ENCODE data around the gene TXNIP.

Gene TXNIP

DNA sequence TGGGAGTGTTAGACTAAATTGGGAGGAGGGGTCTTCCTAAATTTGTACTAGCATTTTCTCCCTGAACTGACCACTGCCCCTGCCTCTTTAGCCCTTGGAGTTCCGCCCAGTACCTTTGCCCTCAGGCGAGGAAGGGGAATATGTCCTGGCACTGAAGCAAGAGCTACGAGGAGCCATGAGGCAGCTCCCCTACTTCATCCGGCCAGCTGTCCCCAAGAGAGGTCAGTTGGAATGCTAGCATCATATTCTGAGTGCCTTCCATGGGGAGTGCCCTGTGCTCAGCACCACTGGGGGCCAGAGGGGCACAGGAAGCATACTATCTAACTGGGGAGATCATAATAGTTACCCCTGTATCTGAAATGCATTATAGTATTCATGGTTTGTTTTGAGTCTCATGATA is 21.2 kb downstream of the TXNIP start:
- no peak overlapping the region for H3K27ac ChIP-seq (ENCODE audit: low read depth, low read length)
- no peak overlapping the region for H3K4me3 ChIP-seq (ENCODE audit: low read depth, low read length)
- no peaks in the 10 kb centered on the region for H3K36me3 ChIP-seq (ENCODE audit: insufficient read depth, low read length)
- H3K27me3 ChIP-seq (ENCODE audit: insufficient read depth, low read length), result no peaks in the 10 kb centered on the region
- no peaks in the 10 kb centered on the region for H3K79me2 ChIP-seq (ENCODE audit: control insufficient read depth, insufficient read depth, low read length, unreplicated experiment)
- H2AFZ ChIP-seq (ENCODE audit: low read length, unreplicated experiment), result no peak overlapping the region
- H3K4me1 ChIP-seq (ENCODE audit: control insufficient read depth, insufficient read depth, low read length, unreplicated experiment), result peaks cover 28% of the 10 kb centered on the region

DNA sequence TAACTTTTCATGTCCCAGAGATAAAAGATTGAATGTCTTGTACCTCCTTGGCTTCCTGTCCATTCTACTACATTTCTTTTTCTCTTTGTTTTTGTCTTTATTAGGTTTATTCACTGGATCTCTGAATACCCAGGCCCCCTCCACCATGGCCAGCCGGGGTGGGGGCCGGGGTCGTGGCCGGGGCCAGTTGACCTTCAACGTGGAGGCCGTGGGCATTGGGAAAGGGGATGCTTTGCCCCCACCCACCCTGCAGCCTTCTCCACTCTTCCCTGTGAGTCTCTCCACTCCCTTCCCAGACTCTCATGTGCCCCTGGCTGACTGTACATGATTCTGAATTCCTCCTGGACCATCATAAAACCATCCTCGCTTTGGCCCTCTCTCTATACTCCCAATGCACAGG is 21.7 kb downstream of the TXNIP start:
- peaks cover 23% of the 10 kb centered on the region for H3K4me1 ChIP-seq (ENCODE audit: control insufficient read depth, insufficient read depth, low read length, unreplicated experiment)
- H3K36me3 ChIP-seq (ENCODE audit: insufficient read depth, low read length), result no peaks in the 10 kb centered on the region

DNA sequence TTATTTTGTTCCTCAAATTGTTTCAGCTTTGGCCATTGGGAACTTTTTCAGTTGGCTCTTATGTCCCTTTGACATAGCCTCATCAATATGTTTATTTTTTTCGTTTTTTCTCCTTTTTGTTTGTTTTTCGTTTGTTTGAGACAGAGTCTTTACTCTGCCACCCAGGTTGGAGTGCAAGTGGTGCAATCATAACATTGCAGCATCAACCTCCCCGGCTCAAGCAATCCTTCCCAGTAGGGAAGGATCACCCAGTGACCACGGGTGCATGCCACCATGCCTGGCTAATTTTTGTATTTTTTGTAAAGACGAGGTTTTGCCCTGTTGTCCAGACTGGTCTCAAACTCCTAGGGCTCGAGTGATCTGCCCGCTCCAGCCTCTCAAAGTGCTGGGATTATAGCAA is 23.8 kb downstream of the TXNIP start:
- no peaks in the 10 kb centered on the region for H3K27me3 ChIP-seq (ENCODE audit: insufficient read depth, low read length)
- no peak overlapping the region for H2AFZ ChIP-seq (ENCODE audit: low read length, unreplicated experiment)
- no peaks in the 10 kb centered on the region for H3K79me2 ChIP-seq (ENCODE audit: control insufficient read depth, insufficient read depth, low read length, unreplicated experiment)
- peaks cover 4% of the 10 kb centered on the region for H3K4me1 ChIP-seq (ENCODE audit: control insufficient read depth, insufficient read depth, low read length, unreplicated experiment)
- H3K36me3 ChIP-seq (ENCODE audit: insufficient read depth, low read length), result peaks cover 4% of the 10 kb centered on the region; the same call in 1 of the 2 replicates
- H3K4me3 ChIP-seq (ENCODE audit: low read depth, low read length), result no peak overlapping the region
- no peak overlapping the region for H3K27ac ChIP-seq (ENCODE audit: low read depth, low read length)

More for the DNA sequence above, 21.7 kb downstream of the TXNIP start:
- Histone ChIP-seq H2AFZ (ENCODE audit: low read length, unreplicated experiment) (no peak overlapping the region), H3K27ac (ENCODE audit: low read depth, low read length) (no peak overlapping the region), H3K4me3 (ENCODE audit: low read depth, low read length) (no peak overlapping the region), H3K27me3 (ENCODE audit: insufficient read depth, low read length) (no peaks in the 10 kb centered on the region), H3K79me2 (ENCODE audit: control insufficient read depth, insufficient read depth, low read length, unreplicated experiment) (no peaks in the 10 kb centered on the region)

DNA sequence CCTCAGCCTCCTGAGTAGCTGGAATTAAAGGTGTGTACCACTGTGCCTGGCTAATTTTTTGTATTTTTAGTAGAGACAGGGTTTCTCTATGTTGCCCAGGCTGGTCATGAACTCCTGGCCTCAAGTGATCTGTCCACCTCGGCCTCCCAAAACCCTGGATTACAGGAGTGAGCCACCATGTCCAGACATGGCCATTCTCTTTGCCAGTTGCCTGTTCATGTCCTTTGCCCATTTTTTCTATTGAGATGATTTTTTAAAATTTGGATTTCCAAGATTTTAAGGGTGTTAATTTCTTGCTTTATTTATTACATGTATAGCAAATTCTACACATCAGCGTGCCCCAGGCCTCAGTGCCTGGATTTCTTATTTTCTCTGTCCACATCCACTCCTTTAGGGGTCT is 29.1 kb downstream of the TXNIP start:
- peaks cover 6% of the 10 kb centered on the region; the same call in 1 of the 2 replicates for H3K36me3 ChIP-seq (ENCODE audit: insufficient read depth, low read length)
- H3K4me3 ChIP-seq (ENCODE audit: low read depth, low read length), result no peak overlapping the region
- no peaks in the 10 kb centered on the region for H3K79me2 ChIP-seq (ENCODE audit: control insufficient read depth, insufficient read depth, low read length, unreplicated experiment)
- peaks cover 21% of the 10 kb centered on the region for H3K4me1 ChIP-seq (ENCODE audit: control insufficient read depth, insufficient read depth, low read length, unreplicated experiment)
- H3K27ac ChIP-seq (ENCODE audit: low read depth, low read length), result no peak overlapping the region
- no peak overlapping the region for H2AFZ ChIP-seq (ENCODE audit: low read length, unreplicated experiment)
- no peaks in the 10 kb centered on the region for H3K27me3 ChIP-seq (ENCODE audit: insufficient read depth, low read length)

DNA sequence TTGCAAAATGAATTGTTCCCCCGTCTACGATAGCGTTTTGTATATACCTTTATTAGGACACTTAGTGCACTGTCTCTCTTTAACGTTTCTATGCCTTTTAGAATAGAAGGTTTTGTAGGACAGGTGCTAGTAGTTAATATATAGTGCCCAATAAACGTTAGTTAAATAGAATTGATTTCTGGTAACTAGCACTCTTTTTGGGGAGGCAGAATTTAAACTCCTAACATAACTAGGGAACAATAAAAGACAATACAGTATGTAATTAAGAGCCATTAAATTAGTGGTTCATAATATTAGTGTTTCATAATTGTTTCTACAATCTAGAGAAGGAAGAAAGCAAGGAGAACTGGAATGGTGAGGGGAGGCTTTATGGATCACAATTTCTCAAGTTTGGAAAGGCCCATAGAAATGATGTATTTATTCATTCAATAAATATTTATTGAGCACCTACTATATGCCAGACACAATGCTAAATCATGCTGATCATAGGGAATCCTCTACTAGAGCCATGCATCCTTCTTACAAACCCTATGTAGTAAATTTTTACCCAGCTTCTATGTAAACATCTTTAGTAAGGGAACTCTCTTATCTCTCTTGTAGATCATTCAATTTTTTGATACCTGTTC is 31.1 kb downstream of the TXNIP start:
- H2AFZ ChIP-seq (ENCODE audit: low read length, unreplicated experiment), result peak overlapping the region; percentile 93
- H3K4me3 ChIP-seq (ENCODE audit: low read depth, low read length), result peak overlapping the region; percentile 84
- H3K27me3 ChIP-seq (ENCODE audit: insufficient read depth, low read length), result no peaks in the 10 kb centered on the region
- H3K79me2 ChIP-seq (ENCODE audit: control insufficient read depth, insufficient read depth, low read length, unreplicated experiment), result no peaks in the 10 kb centered on the region
- peaks cover 21% of the 10 kb centered on the region for H3K4me1 ChIP-seq (ENCODE audit: control insufficient read depth, insufficient read depth, low read length, unreplicated experiment)
- H3K36me3 ChIP-seq (ENCODE audit: insufficient read depth, low read length), result peaks cover 6% of the 10 kb centered on the region; the same call in 1 of the 2 replicates
- no peak overlapping the region for H3K27ac ChIP-seq (ENCODE audit: low read depth, low read length)

DNA sequence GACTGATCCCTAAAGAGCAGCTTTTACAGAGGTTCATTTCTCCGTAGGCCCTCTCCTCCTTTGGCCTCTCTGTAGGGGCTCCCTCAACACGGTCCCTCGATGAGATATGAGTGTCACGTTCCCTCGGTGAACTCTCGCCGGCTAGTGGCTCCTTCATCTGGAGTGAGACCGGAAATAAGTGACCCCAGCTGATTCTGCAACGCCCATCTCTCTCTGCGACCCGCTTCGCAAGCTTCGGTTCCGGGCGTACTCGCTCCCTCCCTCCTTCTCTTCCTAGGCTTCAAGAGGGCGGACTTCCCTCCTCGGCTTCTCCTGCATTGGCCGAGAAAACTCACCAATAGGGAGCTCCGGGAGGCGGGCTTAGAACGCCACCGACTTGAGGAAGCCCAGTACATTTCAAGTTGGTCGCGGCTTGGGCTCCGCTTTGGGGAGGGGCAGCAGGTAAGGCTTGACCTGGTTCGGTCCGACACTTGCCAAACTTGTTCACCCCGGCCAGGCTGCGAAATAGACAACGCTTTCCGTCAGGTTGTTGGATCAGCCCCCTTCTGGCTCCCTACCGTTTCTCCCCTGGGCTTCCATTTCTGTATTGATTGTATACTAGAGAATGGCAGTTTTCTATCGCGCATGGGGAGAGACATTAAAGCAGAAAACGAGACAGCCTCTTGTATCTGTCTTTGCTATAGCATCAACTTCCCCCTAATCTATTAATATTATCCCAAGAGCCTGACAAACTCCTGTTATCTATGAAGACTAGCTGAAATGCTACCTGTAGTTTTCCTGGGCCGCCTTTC is 31.9 kb downstream of the TXNIP start, which contains the start of the genes ANKRD34A and POLR3GL:
TSS of gene ANKRD34A (minus strand) at position 248 of the 791 bp plus-strand sequence. CDS start 2,816 bp downstream, outside the sequence.
TSS of gene POLR3GL (plus strand) at position 363 of the 791 bp plus-strand sequence. CDS start 10,176 bp downstream, outside the sequence.
- no peaks in the 10 kb centered on the region for H3K79me2 ChIP-seq (ENCODE audit: control insufficient read depth, insufficient read depth, low read length, unreplicated experiment)
- H3K4me3 ChIP-seq (ENCODE audit: low read depth, low read length), result peak within 1 kb of the TSS; percentile 84
- H3K27ac ChIP-seq (ENCODE audit: low read depth, low read length), result peak within 1 kb of the TSS; percentile 67
- H3K36me3 ChIP-seq (ENCODE audit: insufficient read depth, low read length), result peaks cover 6% of the 10 kb centered on the region; the same call in 1 of the 2 replicates
- no peaks in the 10 kb centered on the region for H3K27me3 ChIP-seq (ENCODE audit: insufficient read depth, low read length)
- peaks cover 21% of the 10 kb centered on the region for H3K4me1 ChIP-seq (ENCODE audit: control insufficient read depth, insufficient read depth, low read length, unreplicated experiment)
- H2AFZ ChIP-seq (ENCODE audit: low read length, unreplicated experiment), result peak within 1 kb of the TSS; percentile 93

DNA sequence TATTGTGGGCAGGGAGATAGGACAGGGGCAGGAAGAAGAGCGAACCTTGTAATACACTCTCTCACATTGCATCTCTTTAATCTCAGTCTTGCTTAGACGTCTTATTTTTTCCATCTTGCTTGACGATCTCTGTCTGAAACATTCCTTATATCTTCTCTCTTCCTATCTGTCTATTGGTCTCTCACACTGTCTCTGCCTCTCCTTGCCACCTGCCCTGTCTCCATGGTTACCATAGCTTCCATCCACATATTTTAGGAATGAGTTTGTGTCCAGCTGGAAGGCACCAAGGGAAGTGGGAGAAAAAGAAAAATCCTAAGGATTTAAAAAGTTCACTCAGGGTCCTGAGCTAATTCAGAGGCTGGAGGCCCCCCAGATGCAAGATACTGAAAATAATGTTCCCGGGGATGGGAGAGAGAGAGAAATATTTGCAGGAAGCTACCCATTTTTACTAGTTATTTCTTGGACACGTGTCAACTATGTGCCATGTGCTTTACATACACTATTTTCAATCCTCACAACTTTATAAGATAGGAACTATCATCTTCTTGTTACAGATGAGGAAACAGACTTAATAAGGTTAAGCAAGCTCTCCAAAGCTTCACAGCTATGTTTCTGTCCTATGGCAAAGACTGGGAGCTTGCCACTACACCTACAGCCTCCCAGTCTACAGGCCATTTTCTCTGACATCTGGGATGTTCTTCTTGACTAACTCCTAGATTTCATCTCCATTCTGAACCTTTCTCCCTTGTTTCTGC is 32.9 kb downstream of the TXNIP start:
- H3K79me2 ChIP-seq (ENCODE audit: control insufficient read depth, insufficient read depth, low read length, unreplicated experiment), result no peaks in the 10 kb centered on the region
- H2AFZ ChIP-seq (ENCODE audit: low read length, unreplicated experiment), result peak overlapping the region; percentile 85
- peaks cover 6% of the 10 kb centered on the region; the same call in 1 of the 2 replicates for H3K36me3 ChIP-seq (ENCODE audit: insufficient read depth, low read length)
- peaks cover 27% of the 10 kb centered on the region for H3K4me1 ChIP-seq (ENCODE audit: control insufficient read depth, insufficient read depth, low read length, unreplicated experiment)
- no peaks in the 10 kb centered on the region for H3K27me3 ChIP-seq (ENCODE audit: insufficient read depth, low read length)
- peak overlapping the region; percentile 67 for H3K27ac ChIP-seq (ENCODE audit: low read depth, low read length)
- H3K4me3 ChIP-seq (ENCODE audit: low read depth, low read length), result peak overlapping the region; percentile 84

DNA sequence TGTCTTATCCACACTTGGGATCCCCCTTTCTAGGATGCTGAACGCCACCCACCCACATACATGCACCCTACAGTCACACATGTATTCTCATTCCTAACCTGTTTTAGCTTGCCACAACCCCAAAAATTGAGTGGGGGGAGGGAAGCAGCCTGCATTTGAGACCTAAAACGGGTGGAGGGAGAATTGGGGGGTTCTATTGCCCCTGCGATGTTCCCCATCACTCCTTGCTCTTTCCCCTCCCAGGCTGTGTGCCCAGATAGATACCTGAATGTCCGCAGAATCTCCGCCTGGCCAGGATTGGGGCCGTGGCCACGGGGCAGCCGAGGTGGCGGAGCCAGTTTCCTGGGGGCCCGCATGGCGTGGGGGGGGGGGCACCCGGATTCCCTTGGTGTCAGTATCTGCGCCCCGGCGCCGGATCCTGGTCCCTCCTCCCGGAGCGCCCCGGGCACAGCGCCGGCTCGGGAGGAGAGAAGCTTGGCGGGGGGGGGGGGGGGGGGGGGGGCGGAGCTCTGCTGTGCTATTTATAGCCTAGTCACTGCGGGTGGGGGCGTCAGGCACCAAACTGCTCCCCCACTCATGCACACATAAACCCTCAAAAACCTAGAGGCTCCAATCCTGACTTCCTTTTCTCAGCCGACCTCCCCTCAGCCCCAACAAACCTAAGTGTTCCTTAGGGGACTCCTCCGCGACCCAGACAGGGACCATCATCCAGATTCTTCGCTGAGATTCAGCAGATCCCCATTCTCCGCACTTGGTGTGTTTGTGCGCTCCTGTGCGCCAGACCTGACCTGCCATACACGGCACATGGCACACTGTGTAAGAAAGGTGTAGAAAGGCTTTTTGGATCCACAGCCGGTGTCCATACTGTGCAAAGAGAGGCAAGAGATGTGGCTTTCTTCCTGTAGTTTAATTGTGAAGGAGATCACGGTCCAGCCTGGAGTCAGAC is 33.9 kb downstream of the TXNIP start:
- H3K27ac ChIP-seq (ENCODE audit: low read depth, low read length), result peak overlapping the region; percentile 19; the same call in 1 of the 2 replicates
- H3K27me3 ChIP-seq (ENCODE audit: insufficient read depth, low read length), result no peaks in the 10 kb centered on the region
- H3K36me3 ChIP-seq (ENCODE audit: insufficient read depth, low read length), result 0 out of 2 replicates have a peak, but pooled peaks cover under 1% of the 10 kb centered on the region
- H3K4me1 ChIP-seq (ENCODE audit: control insufficient read depth, insufficient read depth, low read length, unreplicated experiment), result peaks cover 30% of the 10 kb centered on the region
- H3K4me3 ChIP-seq (ENCODE audit: low read depth, low read length), result peak overlapping the region; percentile 84
- peak overlapping the region; percentile 77 for H2AFZ ChIP-seq (ENCODE audit: low read length, unreplicated experiment)
- no peaks in the 10 kb centered on the region for H3K79me2 ChIP-seq (ENCODE audit: control insufficient read depth, insufficient read depth, low read length, unreplicated experiment)

DNA sequence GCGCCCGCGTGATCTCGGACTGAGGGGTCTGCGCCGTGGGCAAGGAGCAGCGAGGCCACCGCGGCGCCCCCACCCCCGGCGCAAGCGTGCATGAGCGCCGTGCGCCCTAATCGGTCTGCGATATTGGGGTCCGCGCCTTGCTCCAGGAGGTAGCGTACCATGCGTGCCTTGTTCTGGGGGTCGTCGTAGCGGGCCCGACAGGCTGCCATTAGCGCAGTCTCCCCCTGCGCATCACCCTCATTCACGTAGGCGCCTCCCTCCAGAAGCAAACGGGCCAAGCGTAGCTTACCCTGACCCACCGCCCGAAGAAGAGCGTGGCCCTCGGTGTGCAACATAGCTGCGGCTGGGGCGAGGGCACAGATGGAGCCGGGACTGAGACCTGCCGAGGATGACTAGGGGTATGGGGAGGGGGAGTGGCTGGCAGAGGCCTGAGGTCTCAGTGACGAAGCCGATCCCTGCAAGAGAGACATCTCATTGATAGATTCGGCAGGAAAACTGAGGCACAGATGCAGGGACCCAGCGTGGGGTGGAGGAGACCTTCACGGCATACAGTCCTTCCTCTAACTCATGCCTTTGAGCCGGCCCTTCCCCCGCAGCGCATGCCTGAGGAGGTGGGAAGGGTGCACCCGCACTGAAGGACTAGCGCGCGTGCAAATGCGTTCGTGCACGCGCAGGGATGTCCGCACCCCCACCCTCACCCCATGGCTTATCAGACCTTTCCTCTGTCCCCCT is 34.8 kb downstream of the TXNIP start:
- peaks cover 7% of the 10 kb centered on the region for H3K79me2 ChIP-seq (ENCODE audit: control insufficient read depth, insufficient read depth, low read length, unreplicated experiment)
- H2AFZ ChIP-seq (ENCODE audit: low read length, unreplicated experiment), result peak overlapping the region; percentile 73
- no peaks in the 10 kb centered on the region for H3K27me3 ChIP-seq (ENCODE audit: insufficient read depth, low read length)
- H3K27ac ChIP-seq (ENCODE audit: low read depth, low read length), result no peak overlapping the region
- peak overlapping the region; percentile 84 for H3K4me3 ChIP-seq (ENCODE audit: low read depth, low read length)
- H3K4me1 ChIP-seq (ENCODE audit: control insufficient read depth, insufficient read depth, low read length, unreplicated experiment), result peaks cover 30% of the 10 kb centered on the region
- no peaks in the 10 kb centered on the region for H3K36me3 ChIP-seq (ENCODE audit: insufficient read depth, low read length)
